Endothelial cell (in vitro differentiated cells): ENCODE results near the gene AGR2. TPM values are rescaled to one million over a fixed set of nuclear protein-coding genes. Genes with fewer than 3 reads are reported as not detected.

ENCODE experiments used
- DNase-seq: peaks from one replicate; pipeline ENCODE4 v3.0.0; 2021; ENCODE audit warnings: low spot score
- H3K27ac Mint-ChIP-seq: one replicate; pipeline ENCODE4 v1.8.0; 2021; ENCODE audit warnings: mixed read lengths, inconsistent platforms; ENCODE audit not compliant: unreplicated experiment
- H3K27me3 Mint-ChIP-seq: one replicate; pipeline ENCODE4 v1.8.0; 2021; ENCODE audit warnings: mild to moderate bottlenecking, moderate library complexity, mixed read lengths, inconsistent platforms; ENCODE audit not compliant: unreplicated experiment
- H3K36me3 Mint-ChIP-seq: one replicate; pipeline ENCODE4 v1.8.0; 2021; ENCODE audit warnings: mild to moderate bottlenecking, low read depth, mixed read lengths, inconsistent platforms; ENCODE audit not compliant: unreplicated experiment
- H3K4me1 Mint-ChIP-seq: one replicate; pipeline ENCODE4 v1.8.0; 2021; ENCODE audit warnings: mild to moderate bottlenecking, mixed read lengths, inconsistent platforms; ENCODE audit not compliant: unreplicated experiment
- H3K4me3 Mint-ChIP-seq: one replicate; pipeline ENCODE4 v1.8.0; 2021; ENCODE audit warnings: mild to moderate bottlenecking, mixed read lengths, inconsistent platforms; ENCODE audit not compliant: unreplicated experiment
- H3K9me3 Mint-ChIP-seq: one replicate; pipeline ENCODE4 v1.8.0; 2021; ENCODE audit warnings: mixed read lengths, inconsistent platforms; ENCODE audit not compliant: unreplicated experiment
- CTCF ChIP-seq: fragments of 200-600 bp; sonication (generic); IDR thresholded peaks from one replicate; pipeline ENCODE4 v1.5.0; 2021; ENCODE audit warnings: antibody characterized with exemption; ENCODE audit not compliant: unreplicated experiment
- total RNA-seq: library from RNA; stranded (reverse); fragmentation: NEBNext Ultra II Directional; extraction: Animal tissue kit (Norgen Biotek cat#: 25700); gene quantifications from one replicate; pipeline ENCODE4 v1.2.1, GENCODE V29; 2021; ENCODE audit not compliant: unreplicated experiment

Gene AGR2
- total RNA-seq, 1 donor from 2014 or later, result not detected

DNA sequence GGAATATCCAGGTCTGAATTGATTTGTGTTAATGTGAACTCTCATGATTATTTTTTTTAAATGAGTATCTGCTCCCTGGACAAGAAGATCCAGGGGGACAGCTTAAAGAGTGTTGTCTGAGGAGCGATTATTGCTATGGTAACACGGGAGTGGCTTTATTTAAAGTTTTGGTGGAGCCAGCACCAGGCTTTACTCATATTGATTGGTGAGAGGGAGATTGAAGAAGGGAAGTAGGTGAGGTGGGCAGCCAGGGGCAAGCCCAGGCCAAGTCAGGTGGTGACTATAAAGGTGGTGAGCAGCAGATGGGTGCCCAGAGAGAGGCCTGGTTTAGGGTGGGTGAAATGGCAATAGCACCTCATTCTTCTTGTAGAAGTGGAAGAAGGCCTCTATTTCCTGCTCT, 10.2 kb upstream of the AGR2 start:
- H3K4me1 Mint-ChIP-seq, result peaks cover 8% of the 10 kb centered on the region
- H3K27ac Mint-ChIP-seq, result no peak overlapping the region
- H3K27me3 Mint-ChIP-seq, result peaks cover 3% of the 10 kb centered on the region
- no peak overlapping the region for H3K4me3 Mint-ChIP-seq
- DNase-seq, result no peak
- no peak for TF ChIP-seq CTCF
- no peaks in the 10 kb centered on the region for H3K9me3 Mint-ChIP-seq
- no peaks in the 10 kb centered on the region for H3K36me3 Mint-ChIP-seq

DNA sequence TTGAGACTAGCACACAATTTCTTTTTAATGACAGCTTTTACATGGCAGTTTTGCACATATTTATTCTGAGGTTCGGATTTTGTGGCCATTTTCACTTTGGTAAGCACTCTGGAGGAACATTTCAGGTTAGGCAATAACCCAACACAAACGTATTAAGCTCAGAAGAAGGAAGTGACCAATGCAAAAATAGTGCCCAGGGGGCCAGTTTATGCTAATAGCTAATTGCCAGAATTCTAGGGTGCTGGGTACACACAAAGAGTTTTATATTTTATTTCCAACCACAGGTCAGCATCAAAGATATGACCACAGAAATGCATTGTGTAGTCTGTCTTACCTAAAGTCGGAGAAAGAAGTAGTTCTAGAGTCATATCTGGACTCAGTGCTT, 8.4 kb upstream of the AGR2 start:
- Mint-ChIP-seq H3K27ac (no peak overlapping the region), H3K9me3 (no peaks in the 10 kb centered on the region), H3K4me1 (peaks cover 8% of the 10 kb centered on the region), H3K4me3 (no peak overlapping the region), H3K36me3 (no peaks in the 10 kb centered on the region), H3K27me3 (peaks cover 3% of the 10 kb centered on the region)
- DNase-seq, result no peak
- no peak for TF ChIP-seq CTCF

DNA sequence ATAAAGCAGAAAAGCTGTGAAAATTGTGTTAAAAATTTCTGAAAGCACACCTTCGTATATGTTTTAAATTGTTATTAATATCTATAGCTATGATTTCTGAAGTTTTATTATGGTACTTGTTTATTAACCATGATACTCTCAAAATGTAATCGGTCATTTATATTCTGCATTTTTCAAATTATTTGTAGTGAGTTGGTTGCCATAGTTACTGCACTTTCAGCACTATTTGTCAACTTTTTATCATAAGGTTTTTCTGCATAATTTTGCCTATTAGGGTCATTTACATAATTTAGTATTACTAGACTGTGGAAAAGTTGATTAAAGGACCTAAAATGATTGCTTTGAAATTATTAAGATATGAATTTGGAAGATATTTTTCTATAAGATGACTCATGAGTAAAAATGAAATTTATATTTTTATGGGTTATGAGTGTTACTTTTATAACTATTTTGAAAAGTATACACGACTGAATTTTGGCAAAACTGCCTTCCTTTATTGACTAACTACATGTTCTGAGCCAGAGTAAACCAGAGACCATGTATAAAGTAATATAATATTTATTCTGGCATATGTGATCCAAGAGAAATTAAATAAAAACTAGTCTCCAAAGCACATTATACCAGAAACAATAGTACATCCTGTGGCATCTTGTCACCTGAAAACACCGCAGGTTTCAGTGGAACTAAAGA, 7.9 kb upstream of the AGR2 start:
- H3K27ac Mint-ChIP-seq, result no peak overlapping the region

DNA sequence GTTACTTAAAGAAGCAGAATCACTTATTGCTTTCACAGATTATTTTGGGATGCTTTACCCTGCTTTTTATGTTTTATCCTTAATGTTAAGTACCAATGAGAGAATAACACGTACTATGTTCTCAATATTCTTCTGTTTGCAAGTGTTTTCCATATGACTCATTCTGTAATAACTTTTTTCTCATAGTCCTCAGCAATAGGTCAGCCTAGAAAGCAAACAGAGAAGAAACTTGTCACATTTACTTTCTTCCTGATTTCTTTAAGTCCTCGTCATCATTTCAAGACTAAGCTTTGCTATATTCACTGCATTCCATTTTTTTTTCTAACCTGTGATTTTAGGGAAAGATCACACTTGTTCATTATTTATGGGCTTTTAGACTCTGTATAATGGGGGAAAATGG, 6.8 kb upstream of the AGR2 start:
- no peak overlapping the region for H3K27ac Mint-ChIP-seq
- H3K4me1 Mint-ChIP-seq, result peaks cover 8% of the 10 kb centered on the region
- no peak for TF ChIP-seq CTCF
- H3K36me3 Mint-ChIP-seq, result no peaks in the 10 kb centered on the region
- no peaks in the 10 kb centered on the region for H3K9me3 Mint-ChIP-seq
- H3K27me3 Mint-ChIP-seq, result peaks cover 3% of the 10 kb centered on the region
- no peak for DNase-seq
- H3K4me3 Mint-ChIP-seq, result no peak overlapping the region

More for the DNA sequence above, 7.9 kb upstream of the AGR2 start:
- Mint-ChIP-seq H3K9me3 (no peaks in the 10 kb centered on the region), H3K36me3 (no peaks in the 10 kb centered on the region), H3K27me3 (peaks cover 3% of the 10 kb centered on the region), H3K4me3 (no peak overlapping the region), H3K4me1 (peaks cover 8% of the 10 kb centered on the region)
- DNase-seq, result no peak
- TF ChIP-seq CTCF, result no peak

DNA sequence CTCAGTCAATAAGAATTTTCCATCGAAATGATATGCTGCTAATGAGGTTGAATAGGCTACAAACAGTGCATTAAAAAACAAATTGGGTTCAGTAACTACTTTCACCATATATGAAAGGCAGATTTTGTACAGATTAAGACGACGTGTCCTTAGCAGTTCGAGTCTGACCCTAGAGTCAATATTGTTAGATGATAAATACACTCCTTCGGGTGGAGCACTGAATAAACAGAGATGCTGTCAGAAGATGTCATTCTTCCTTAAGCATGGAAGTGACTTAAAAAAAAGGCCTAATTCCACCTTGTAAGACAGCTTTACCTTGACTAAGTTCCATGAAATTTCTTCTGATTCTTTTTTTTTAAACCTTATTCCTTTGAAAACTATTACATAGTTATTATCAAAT, 5.8 kb upstream of the AGR2 start:
- H3K4me3 Mint-ChIP-seq, result no peak overlapping the region
- H3K27ac Mint-ChIP-seq, result no peak overlapping the region
- no peak for TF ChIP-seq CTCF
- DNase-seq, result no peak
- H3K9me3 Mint-ChIP-seq, result no peaks in the 10 kb centered on the region
- H3K4me1 Mint-ChIP-seq, result peaks cover 6% of the 10 kb centered on the region
- H3K27me3 Mint-ChIP-seq, result peaks cover 2% of the 10 kb centered on the region
- H3K36me3 Mint-ChIP-seq, result no peaks in the 10 kb centered on the region
